DND-41 (cell line): ENCODE results near the gene ZSCAN30.

Experiments used
- ATAC-seq: fragments of 200-7000 bp; cut with Tn5 transposase; 3 replicates; pipeline ENCODE4 v1.9.1; 2021; ENCODE audit warnings: low read depth; ENCODE audit not compliant: insufficient read depth
- DNase-seq: peaks from one replicate; pipeline ENCODE4 v3.0.0-alpha.2; 2020
- H2AFZ ChIP-seq: 2 replicates; pipeline ENCODE4 v1.6.0; 2012; ENCODE audit warnings: low read depth, low read length
- H3K27ac ChIP-seq: 2 replicates; pipeline ENCODE4 v1.5.1; 2012; ENCODE audit warnings: low read length, inconsistent platforms
- H3K27me3 ChIP-seq: fragments of 200-600 bp; sonication (generic); 2 replicates; pipeline ENCODE4 v1.6.0; 2012; ENCODE audit warnings: low read length, mild to moderate bottlenecking, inconsistent platforms; ENCODE audit not compliant: insufficient read depth, poor library complexity
- H3K36me3 ChIP-seq: 2 replicates; pipeline ENCODE4 v1.5.1; 2012; ENCODE audit warnings: low read length, inconsistent platforms; ENCODE audit not compliant: insufficient read depth
- H3K4me1 ChIP-seq: 2 replicates; pipeline ENCODE4 v1.5.1; 2012; ENCODE audit warnings: mild to moderate bottlenecking, low read length; ENCODE audit not compliant: insufficient read depth
- H3K4me2 ChIP-seq: 2 replicates; pipeline ENCODE4 v1.6.0; 2012; ENCODE audit warnings: mild to moderate bottlenecking, moderate library complexity, low read length, inconsistent platforms; ENCODE audit not compliant: insufficient read depth
- H3K4me3 ChIP-seq, 2 experiments: fragments of 200-600 bp in 1 of 2; shearing (Covaris generic) in 1 of 2; 2 replicates each; pipeline ENCODE4 v1.5.1; 2012 to 2016; ENCODE audit warnings: inconsistent platforms in 2 of 2, low read length in 2 of 2, mild to moderate bottlenecking in 2 of 2, low read depth in 1 of 2, moderate library complexity in 1 of 2
- H3K79me2 ChIP-seq: 2 replicates; pipeline ENCODE4 v1.6.0; 2012; ENCODE audit warnings: low read length, inconsistent platforms; ENCODE audit not compliant: insufficient read depth
- H3K9ac ChIP-seq: 2 replicates; pipeline ENCODE4 v1.6.0; 2012; ENCODE audit warnings: low read depth, mild to moderate bottlenecking, inconsistent platforms, low read length, moderate library complexity
- H3K9me3 ChIP-seq: 2 replicates; pipeline ENCODE4 v1.5.1; 2012; ENCODE audit warnings: low read length, moderate library complexity, mild to moderate bottlenecking, inconsistent platforms; ENCODE audit not compliant: insufficient read depth, severe bottlenecking
- H4K20me1 ChIP-seq: 2 replicates; pipeline ENCODE4 v1.6.0; 2012; ENCODE audit warnings: low read length; ENCODE audit not compliant: insufficient read depth
- EZH2 ChIP-seq: IDR thresholded peaks from 3 replicates; pipeline ENCODE4 v1.6.1; 2012; ENCODE audit warnings: borderline replicate concordance, low read depth, mild to moderate bottlenecking, moderate library complexity, low read length, inconsistent platforms; ENCODE audit not compliant: severe bottlenecking
- TF ChIP-seq, protein P1 (sequence below): IDR thresholded peaks from 2 replicates; pipeline ENCODE4 v1.5.1; 2012; ENCODE audit warnings: borderline replicate concordance, low read length, moderate library complexity, mild to moderate bottlenecking; ENCODE audit not compliant: poor library complexity, severe bottlenecking; ENCODE audit errors: extremely low read depth

ZSCAN30 gene

GRCh38 chr18:35236571-35237363 lies 53.3 kb downstream of the ZSCAN30 start:
- no peak for TF ChIP-seq EZH2
- TF ChIP-seq, protein P1, sequence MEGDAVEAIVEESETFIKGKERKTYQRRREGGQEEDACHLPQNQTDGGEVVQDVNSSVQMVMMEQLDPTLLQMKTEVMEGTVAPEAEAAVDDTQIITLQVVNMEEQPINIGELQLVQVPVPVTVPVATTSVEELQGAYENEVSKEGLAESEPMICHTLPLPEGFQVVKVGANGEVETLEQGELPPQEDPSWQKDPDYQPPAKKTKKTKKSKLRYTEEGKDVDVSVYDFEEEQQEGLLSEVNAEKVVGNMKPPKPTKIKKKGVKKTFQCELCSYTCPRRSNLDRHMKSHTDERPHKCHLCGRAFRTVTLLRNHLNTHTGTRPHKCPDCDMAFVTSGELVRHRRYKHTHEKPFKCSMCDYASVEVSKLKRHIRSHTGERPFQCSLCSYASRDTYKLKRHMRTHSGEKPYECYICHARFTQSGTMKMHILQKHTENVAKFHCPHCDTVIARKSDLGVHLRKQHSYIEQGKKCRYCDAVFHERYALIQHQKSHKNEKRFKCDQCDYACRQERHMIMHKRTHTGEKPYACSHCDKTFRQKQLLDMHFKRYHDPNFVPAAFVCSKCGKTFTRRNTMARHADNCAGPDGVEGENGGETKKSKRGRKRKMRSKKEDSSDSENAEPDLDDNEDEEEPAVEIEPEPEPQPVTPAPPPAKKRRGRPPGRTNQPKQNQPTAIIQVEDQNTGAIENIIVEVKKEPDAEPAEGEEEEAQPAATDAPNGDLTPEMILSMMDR: no peak
- peaks cover 9% of the 10 kb centered on the region for H3K79me2 ChIP-seq
- H4K20me1 ChIP-seq: no peaks in the 10 kb centered on the region
- peaks cover 10% of the 10 kb centered on the region for H3K4me1 ChIP-seq
- H3K36me3 ChIP-seq: no peaks in the 10 kb centered on the region
- no peak overlapping the region for H3K27ac ChIP-seq
- DNase-seq: no peak
- ATAC-seq: no peak
- no peak overlapping the region for H3K4me3 ChIP-seq
- no peak overlapping the region for H2AFZ ChIP-seq
- H3K4me2 ChIP-seq: no peak overlapping the region
- H3K27me3 ChIP-seq: no peaks in the 10 kb centered on the region
- H3K9ac ChIP-seq: no peak overlapping the region
- H3K9me3 ChIP-seq: no peaks in the 10 kb centered on the region

- H3K27ac ChIP-seq: peak overlapping the region; percentile 72
- peak overlapping the region; percentile 15 to 55; a peak in 3 of 4 replicates for H3K4me3 ChIP-seq
- TF ChIP-seq EZH2: no peak
- TF ChIP-seq, protein P1: peak; percentile 90
- peak; percentile 80 for DNase-seq
- ATAC-seq: peak; percentile 98
- peaks cover 5% of the 10 kb centered on the region for H3K4me1 ChIP-seq
- H3K9ac ChIP-seq: peak overlapping the region; percentile 52
- no peaks in the 10 kb centered on the region for H4K20me1 ChIP-seq
- peak overlapping the region; percentile 93 for H2AFZ ChIP-seq
- H3K27me3 ChIP-seq: no peaks in the 10 kb centered on the region
- H3K9me3 ChIP-seq: no peaks in the 10 kb centered on the region
- H3K79me2 ChIP-seq: no peaks in the 10 kb centered on the region
- peak overlapping the region; percentile 90 for H3K4me2 ChIP-seq
- no peaks in the 10 kb centered on the region for H3K36me3 ChIP-seq
Measured at GRCh38 chr18:35231052-35231451, 59.0 kb downstream of the ZSCAN30 start.

DNA sequence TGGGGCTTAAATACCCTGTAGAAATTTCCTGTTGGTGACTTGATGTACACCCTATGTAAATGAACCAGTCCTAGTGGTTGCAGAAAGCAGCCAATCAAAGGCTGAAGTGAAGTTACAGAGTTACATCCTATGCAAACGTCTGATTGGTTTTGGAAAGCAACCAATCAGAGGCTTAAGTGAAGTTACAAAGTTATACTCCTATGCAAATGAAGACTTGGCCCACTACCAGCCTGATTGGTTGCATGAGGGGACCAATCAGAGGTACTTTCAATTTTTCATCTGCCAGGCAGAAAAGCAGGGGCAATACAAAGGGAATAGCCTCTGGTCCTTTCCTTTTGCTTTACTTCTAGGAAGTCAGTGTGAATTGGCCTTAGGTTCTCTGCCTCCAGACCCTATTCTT lies 62.8 kb downstream of the ZSCAN30 start:
- no peak for DNase-seq
- no peaks in the 10 kb centered on the region for H3K27me3 ChIP-seq
- no peak overlapping the region for H3K27ac ChIP-seq
- no peaks in the 10 kb centered on the region for H3K9me3 ChIP-seq
- H3K79me2 ChIP-seq: no peaks in the 10 kb centered on the region
- H3K9ac ChIP-seq: no peak overlapping the region
- no peaks in the 10 kb centered on the region for H3K36me3 ChIP-seq
- TF ChIP-seq EZH2: no peak
- TF ChIP-seq, protein P1: no peak
- peaks cover 5% of the 10 kb centered on the region for H3K4me1 ChIP-seq
- ATAC-seq: no peak
- H3K4me3 ChIP-seq: no peak overlapping the region
- H3K4me2 ChIP-seq: no peak overlapping the region
- H4K20me1 ChIP-seq: no peaks in the 10 kb centered on the region
- peak overlapping the region; percentile 37; the same call in 1 of the 2 replicates for H2AFZ ChIP-seq
